Common myeloid progenitor, CD34-positive (primary cell): ENCODE results near the gene UBAP1.
"Not testable (repeated sequence)": the region's sequence is repeated elsewhere in the genome, so short reads cannot be mapped to it uniquely, and the experiment has no call there.

Experiments used
- CTCF ChIA-PET: fragments of 350-600 bp; sonication (Branson Sonifier 250); formaldehyde crosslinking; loops from one replicate; lab custom pipeline; 2021; ENCODE audit warnings: antibody characterized with exemption; lab: Charles Lee
- POLR2A ChIA-PET: fragments of 350-600 bp; sonication (Branson Sonifier 250); formaldehyde crosslinking; loops from one replicate; lab custom pipeline; 2021; ENCODE audit warnings: antibody characterized with exemption; lab: Charles Lee
- DNase-seq, 3 donors: peaks; one replicate each; pipeline versions ENCODE4 v3.0.0 to v3.0.0-alpha.2; 2013
- H3K27ac ChIP-seq, 2 experiments: 1 replicate in 1 of 2; 2 replicates in 1 of 2; pipeline ENCODE4 v1.7.0; 2013; ENCODE audit warnings: inconsistent platforms in 2 of 2, low read length in 2 of 2, mild to moderate bottlenecking in 2 of 2, low read depth in 1 of 2, moderate library complexity in 1 of 2; ENCODE audit not compliant: severe bottlenecking in 2 of 2, insufficient read depth in 1 of 2, poor library complexity in 1 of 2
- H3K27me3 ChIP-seq, 5 experiments: replicated peaks in 2 of 5; 1 replicate in 3 of 5; 2 replicates in 2 of 5; pipeline versions ENCODE4 v1.6.1 to v1.7.0; 2013; ENCODE audit warnings: low read length in 4 of 5, mild to moderate bottlenecking in 2 of 5, moderate library complexity in 2 of 5, inconsistent platforms in 1 of 5; ENCODE audit not compliant: insufficient read depth in 5 of 5, control insufficient read depth in 4 of 5
- H3K36me3 ChIP-seq, 4 experiments: 1 replicate in 2 of 4; 2 replicates in 2 of 4; pipeline versions ENCODE4 v1.6.1 to v1.7.0; 2013; ENCODE audit warnings: low read length in 3 of 4, control low read depth in 1 of 4, mild to moderate bottlenecking in 1 of 4; ENCODE audit not compliant: control insufficient read depth in 4 of 4, insufficient read depth in 4 of 4
- H3K4me1 ChIP-seq, 4 experiments: 1 replicate in 3 of 4; 2 replicates in 1 of 4; pipeline versions ENCODE4 v1.6.1 to v1.7.1; 2013; ENCODE audit warnings: low read length in 3 of 4, mild to moderate bottlenecking in 3 of 4, control low read depth in 1 of 4, inconsistent platforms in 1 of 4, moderate library complexity in 1 of 4; ENCODE audit not compliant: control insufficient read depth in 4 of 4, insufficient read depth in 4 of 4; ENCODE audit errors: control extremely low read depth in 1 of 4
- H3K4me3 ChIP-seq, 7 experiments: 1 replicate in 4 of 7; 2 replicates in 3 of 7; pipeline versions ENCODE4 v1.5.1 to v1.7.0; 2013; ENCODE audit warnings: mild to moderate bottlenecking in 7 of 7, low read length in 6 of 7, moderate library complexity in 6 of 7, inconsistent platforms in 2 of 7, low read depth in 2 of 7, control low read depth in 1 of 7; ENCODE audit not compliant: insufficient read depth in 4 of 7, control insufficient read depth in 1 of 7; ENCODE audit errors: extremely low read depth in 1 of 7
- H3K9me3 ChIP-seq, 5 experiments: 1 replicate in 4 of 5; 2 replicates in 1 of 5; pipeline versions ENCODE4 v1.6.1 to v1.7.1; 2013; ENCODE audit warnings: low read length in 4 of 5, mild to moderate bottlenecking in 2 of 5, inconsistent platforms in 1 of 5, low read depth in 1 of 5, moderate library complexity in 1 of 5; ENCODE audit not compliant: control insufficient read depth in 4 of 5, insufficient read depth in 2 of 5; ENCODE audit errors: control extremely low read depth in 1 of 5
- WGBS: methylation state at CpG from one replicate; pipeline ENCODE4 v1.1.5; 2013; ENCODE audit not compliant: insufficient coverage; 5-methylcytosine and 5-hydroxymethylcytosine counted together

The UBAP1 gene

GRCh38 chr9:34271265-34272006, 92.6 kb downstream of the UBAP1 start:
- Histone ChIP-seq H3K27ac (no peak overlapping the region), H3K4me3 (no peak overlapping the region), H3K4me1 (no peaks in the 10 kb centered on the region), H3K27me3 (no peaks in the 10 kb centered on the region), H3K9me3 (no peaks in the 10 kb centered on the region), H3K36me3 (peaks cover 0 to 5% (median 0%) of the 10 kb centered on the region in 4 experiments)
- WGBS: 98% methylated on average over 4 of the region's 5 CpGs
- DNase-seq: no peak
- CTCF ChIA-PET: no interaction called here
- POLR2A ChIA-PET: interaction anchor here (0.6 kb wide), 1 partner anchor 143 kb away, joined by 4 read pairs; no protein-coding TSS in a partner anchor

- peaks cover 0 to 5% (median 0%) of the 10 kb centered on the region in 4 experiments for H3K36me3 ChIP-seq
- H3K4me1 ChIP-seq: no peaks in the 10 kb centered on the region
- no peaks in the 10 kb centered on the region for H3K9me3 ChIP-seq
- H3K4me3 ChIP-seq: no peak overlapping the region
- no peaks in the 10 kb centered on the region for H3K27me3 ChIP-seq
- H3K27ac ChIP-seq: no peak overlapping the region
- POLR2A ChIA-PET: no interaction called here
- 95% methylated on average over 2 of the region's 3 CpGs for WGBS
- no peak for DNase-seq
- CTCF ChIA-PET: no interaction called here
Observed at GRCh38 chr9:34272101-34272541, 93.3 kb downstream of the UBAP1 start.

- H3K36me3 ChIP-seq, H3K27me3 ChIP-seq, H3K27ac ChIP-seq, H3K9me3 ChIP-seq, H3K4me3 ChIP-seq, POLR2A ChIA-PET, H3K4me1 ChIP-seq, CTCF ChIA-PET, DNase-seq: not testable (repeated sequence)
- no CpG with 5 or more reads among the region's 2 CpGs for WGBS
Observed at GRCh38 chr9:34273588-34273987, 94.7 kb downstream of the UBAP1 start.

- Histone ChIP-seq H3K27ac (no peak overlapping the region), H3K4me3 (no peak overlapping the region), H3K4me1 (no peaks in the 10 kb centered on the region), H3K27me3 (no peaks in the 10 kb centered on the region), H3K9me3 (no peaks in the 10 kb centered on the region), H3K36me3 (peaks cover 0 to 17% (median 1%) of the 10 kb centered on the region in 4 experiments)
- 100% methylated on average over 4 of the region's 6 CpGs for WGBS
- DNase-seq: no peak
- ChIA-PET POLR2A (no interaction called here), CTCF (no interaction called here)
Observed at GRCh38 chr9:34275811-34276210, 97.0 kb downstream of the UBAP1 start.

- POLR2A ChIA-PET: no interaction called here
- Histone ChIP-seq H3K4me3 (no peak overlapping the region), H3K27ac (no peak overlapping the region), H3K9me3 (no peaks in the 10 kb centered on the region), H3K36me3 (peaks cover 0 to 19% (median 1%) of the 10 kb centered on the region in 4 experiments), H3K4me1 (no peaks in the 10 kb centered on the region), H3K27me3 (no peaks in the 10 kb centered on the region)
- DNase-seq: no peak
- WGBS: 100% methylated on average over 1 of the region's 3 CpGs
- CTCF ChIA-PET: interaction anchor here (1.5 kb wide), 1 partner anchor 22 kb away, joined by 5 read pairs; no protein-coding TSS in a partner anchor
Observed at GRCh38 chr9:34276772-34277171, 97.9 kb downstream of the UBAP1 start.

GRCh38 chr9:34279411-34279810, 100.6 kb downstream of the UBAP1 start:
- Histone ChIP-seq H3K36me3 (peaks cover 0 to 20% (median 1%) of the 10 kb centered on the region in 4 experiments), H3K9me3 (no peaks in the 10 kb centered on the region), H3K4me3 (no peak overlapping the region), H3K27me3 (no peaks in the 10 kb centered on the region), H3K4me1 (no peaks in the 10 kb centered on the region), H3K27ac (no peak overlapping the region)
- no peak for DNase-seq
- WGBS: 90% methylated on average over 2 of the region's 3 CpGs
- ChIA-PET CTCF (interaction anchor here (0.6 kb wide), 2 partner anchors 29 to 120 kb away, joined by 3 read pairs; no protein-coding TSS in a partner anchor), POLR2A (no interaction called here)

GRCh38 chr9:34282096-34282495, 103.3 kb downstream of the UBAP1 start:
- no peaks in the 10 kb centered on the region for H3K4me1 ChIP-seq
- H3K36me3 ChIP-seq: peaks cover 0 to 27% (median 3%) of the 10 kb centered on the region in 4 experiments
- ChIA-PET POLR2A (no interaction called here), CTCF (no interaction called here)
- H3K4me3 ChIP-seq: no peak overlapping the region
- DNase-seq: no peak
- no peaks in the 10 kb centered on the region for H3K9me3 ChIP-seq
- no peak overlapping the region for H3K27ac ChIP-seq
- 92% methylated on average over 1 of the region's 1 CpG for WGBS
- no peaks in the 10 kb centered on the region for H3K27me3 ChIP-seq
